Measurements from ENCODE around the gene ZNF12.

GRCh38 chr7:6653071-6654003 is 53.4 kb downstream of the ZNF12 start:
- TF ChIP-seq CTCF (IDR thresholded peaks at IDR 0.05; ENCODE audit: low read depth, low read length, missing input control) (no peak), RAD21 (IDR thresholded peaks at IDR 0.05) (no peak), JUND (IDR thresholded peaks at IDR 0.05) (no peak), REST (IDR thresholded peaks at IDR 0.05) (no peak), TAF1 (conservative IDR thresholded peaks at IDR 0.05) (no peak), EGR1 (IDR thresholded peaks at IDR 0.05; ENCODE audit: low read depth in 2 of 2) (no peak), FOXA1 (IDR thresholded peaks at IDR 0.05) (no peak), FOXA2 (IDR thresholded peaks at IDR 0.05) (no peak), GABPA (IDR thresholded peaks at IDR 0.05 in 1 of 2, conservative IDR thresholded peaks at IDR 0.05 in 1 of 2) (no peak), SP1 (IDR thresholded peaks at IDR 0.05) (no peak)

All from liver (tissue), 3 donors.